SU-DHL-6 (cell line): ENCODE measurements around the gene RDH14.

Experiments
- H2AFZ ChIP-seq: fragments of 200-600 bp; sonication (generic); 2 replicates; pipeline ENCODE4 v1.6.1; 2014; ENCODE audit warnings: low read depth, mild to moderate bottlenecking, moderate library complexity, mixed read lengths, antibody characterized with exemption, low read length; ENCODE audit not compliant: severe bottlenecking
- H3F3A ChIP-seq: fragments of 200-600 bp; shearing (Covaris generic); 2 replicates; pipeline ENCODE4 v1.6.0; 2016; ENCODE audit warnings: antibody characterized with exemption, mild to moderate bottlenecking; ENCODE audit not compliant: insufficient read depth
- H3K27ac ChIP-seq: fragments of 200-600 bp; sonication (generic); 2 replicates; pipeline ENCODE4 v1.5.1; 2016; ENCODE audit warnings: low read depth, mild to moderate bottlenecking, low read length, moderate library complexity, mixed read lengths
- H3K27me3 ChIP-seq: fragments of 200-600 bp; sonication (generic), shearing (Covaris generic); 2 replicates; pipeline ENCODE4 v1.6.0; 2014; ENCODE audit warnings: mild to moderate bottlenecking, low read length
- H3K36me3 ChIP-seq: fragments of 200-600 bp; sonication (generic); 2 replicates; pipeline ENCODE4 v1.6.1; 2014; ENCODE audit warnings: mild to moderate bottlenecking, low read length, mixed read lengths
- H3K4me2 ChIP-seq: fragments of 300-600, 200-600 bp; shearing (Covaris generic), sonication (generic); 2 replicates; pipeline ENCODE4 v1.6.0; 2014; ENCODE audit warnings: low read length, low read depth, mild to moderate bottlenecking; ENCODE audit not compliant: poor library complexity, severe bottlenecking
- H3K4me3 ChIP-seq: fragments of 200-600 bp; sonication (generic); 2 replicates; pipeline ENCODE4 v1.5.1; 2014; ENCODE audit warnings: antibody characterized with exemption, low read length, mild to moderate bottlenecking, mixed read lengths; ENCODE audit not compliant: insufficient read depth, poor library complexity, severe bottlenecking
- H3K79me2 ChIP-seq: fragments of 200-600 bp; sonication (generic); 2 replicates; pipeline ENCODE4 v1.6.1; 2014; ENCODE audit warnings: mild to moderate bottlenecking, low read length, moderate library complexity; ENCODE audit not compliant: insufficient read depth
- H3K9ac ChIP-seq: fragments of 200-600 bp; sonication (generic); 2 replicates; pipeline ENCODE4 v1.7.0; 2014; ENCODE audit warnings: mild to moderate bottlenecking, low read length
- H3K9me2 ChIP-seq: fragments of 200-600 bp; sonication (generic); replicated peaks from 2 replicates; pipeline ENCODE4 v1.6.1; 2014; ENCODE audit warnings: low read length; ENCODE audit not compliant: insufficient read depth
- H3K9me3 ChIP-seq: fragments of 200-600 bp; sonication (generic); 2 replicates; pipeline ENCODE4 v1.6.1; 2014; ENCODE audit warnings: low read length, mixed read lengths; ENCODE audit not compliant: insufficient read depth
- H4K20me1 ChIP-seq: fragments of 200-600 bp; sonication (generic); 2 replicates; pipeline ENCODE4 v1.6.1; 2014; ENCODE audit warnings: low read depth, mild to moderate bottlenecking, antibody characterized with exemption, low read length, moderate library complexity, mixed read lengths
- CTCF ChIP-seq: fragments of 200-600 bp; sonication (generic); IDR thresholded peaks from one replicate; pipeline ENCODE4 v1.5.1; 2017; ENCODE audit warnings: antibody characterized with exemption, mild to moderate bottlenecking, low read length, moderate library complexity; ENCODE audit not compliant: insufficient read depth, poor library complexity, severe bottlenecking
- EZH2phosphoT487 ChIP-seq: fragments of 200-600 bp; sonication (generic), shearing (Covaris generic); conservative IDR thresholded peaks from 2 replicates; pipeline ENCODE4 v1.6.1; 2018; ENCODE audit warnings: mild to moderate bottlenecking, antibody characterized with exemption, low read length, moderate library complexity, mixed read lengths

Gene RDH14

GRCh38 chr2:18506883-18507509 lies 53.5 kb downstream of the RDH14 start:
- no peaks in the 10 kb centered on the region for H3K27me3 ChIP-seq
- H3K9me3 ChIP-seq = no peaks in the 10 kb centered on the region
- H3K9ac ChIP-seq = no peak overlapping the region
- no peaks in the 10 kb centered on the region for H3K36me3 ChIP-seq
- no peak overlapping the region for H3K4me3 ChIP-seq
- no peaks in the 10 kb centered on the region for H3F3A ChIP-seq
- H2AFZ ChIP-seq = no peak overlapping the region
- H3K27ac ChIP-seq = no peak overlapping the region
- H3K9me2 ChIP-seq = no peaks in the 10 kb centered on the region
- no peak overlapping the region for H3K4me2 ChIP-seq
- TF ChIP-seq CTCF (no peak), EZH2phosphoT487 (no peak)
- H3K79me2 ChIP-seq = no peaks in the 10 kb centered on the region
- H4K20me1 ChIP-seq = no peaks in the 10 kb centered on the region

DNA sequence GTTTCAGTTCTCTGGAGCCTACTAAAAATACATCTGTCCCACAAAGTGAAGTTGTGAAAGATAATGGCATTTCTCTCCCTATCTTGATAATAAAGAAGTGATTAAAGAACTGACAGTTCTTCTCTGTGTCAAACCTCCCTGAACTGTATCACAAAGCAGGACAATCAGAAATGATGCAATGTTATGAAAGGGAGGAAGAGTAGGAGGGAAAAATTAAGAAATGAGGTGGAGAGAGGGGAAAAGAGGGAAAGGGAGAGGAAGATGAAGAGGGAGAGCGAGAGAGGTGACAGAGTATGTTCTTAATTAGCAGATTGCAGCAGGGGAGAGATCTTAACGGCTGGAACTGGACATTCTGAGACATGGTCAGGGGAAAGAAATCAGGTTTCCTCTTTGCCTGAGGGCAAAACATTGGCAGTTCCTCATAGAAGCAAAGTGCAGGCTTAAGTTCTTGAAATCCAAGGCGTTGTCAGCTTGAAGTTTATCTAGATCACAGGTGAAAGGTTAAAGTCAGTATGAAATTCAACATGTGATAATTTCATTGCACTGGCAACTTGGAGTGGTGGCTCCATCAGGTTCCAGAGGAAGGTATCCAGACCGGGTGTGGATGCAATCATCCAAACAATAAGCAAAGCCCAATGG lies 54.6 kb downstream of the RDH14 start:
- no peak overlapping the region for H3K27ac ChIP-seq
- no peaks in the 10 kb centered on the region for H3K9me2 ChIP-seq
- TF ChIP-seq EZH2phosphoT487 (no peak), CTCF (no peak)
- no peaks in the 10 kb centered on the region for H3K36me3 ChIP-seq
- no peak overlapping the region for H3K9ac ChIP-seq
- H2AFZ ChIP-seq = no peak overlapping the region
- H3K79me2 ChIP-seq = no peaks in the 10 kb centered on the region
- no peak overlapping the region for H3K4me2 ChIP-seq
- no peaks in the 10 kb centered on the region for H3K9me3 ChIP-seq
- no peaks in the 10 kb centered on the region for H3F3A ChIP-seq
- no peaks in the 10 kb centered on the region for H4K20me1 ChIP-seq
- H3K27me3 ChIP-seq = no peaks in the 10 kb centered on the region
- no peak overlapping the region for H3K4me3 ChIP-seq
